ENCODE results near the gene RYR3.

RYR3 gene

DNA sequence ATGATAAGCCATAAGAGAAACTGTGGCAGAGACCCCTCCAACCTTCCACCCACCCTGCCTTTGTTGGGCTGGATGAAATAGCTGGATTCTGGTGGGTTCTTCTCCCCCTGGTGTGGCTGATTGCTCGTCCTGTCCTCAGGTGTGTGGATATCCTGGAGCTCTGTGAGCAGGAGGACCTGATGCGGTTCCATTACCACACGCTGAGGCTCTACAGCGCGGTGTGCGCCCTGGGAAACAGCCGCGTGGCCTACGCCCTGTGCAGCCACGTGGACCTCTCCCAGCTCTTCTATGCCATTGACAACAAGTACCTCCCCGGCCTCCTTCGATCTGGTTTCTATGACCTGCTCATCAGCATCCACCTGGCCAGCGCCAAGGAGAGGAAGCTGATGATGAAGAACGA, 351.2 kb downstream of the RYR3 start:
- no peak for DNase-seq

DNA sequence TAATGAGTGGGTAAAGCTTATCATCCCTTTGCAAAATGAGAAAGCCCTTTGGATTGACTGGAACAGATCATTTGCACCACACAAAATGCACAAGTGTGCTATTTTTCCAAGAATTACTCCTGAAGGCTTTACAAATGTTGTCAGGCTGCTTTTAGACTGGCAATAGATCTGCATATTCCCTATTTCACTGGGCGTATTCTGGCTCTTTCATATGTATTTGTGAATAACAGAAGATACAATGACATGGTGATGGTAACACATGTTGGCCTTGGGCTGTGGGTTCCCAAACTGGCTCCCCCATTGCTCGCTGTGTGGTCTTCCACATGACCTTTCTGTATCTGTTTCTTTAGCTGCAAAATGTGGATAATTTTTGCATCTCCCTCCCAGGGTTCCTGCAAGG, 354.2 kb downstream of the RYR3 start:
- no peak for DNase-seq

GRCh38 chr15:33670567-33670966, 359.8 kb downstream of the RYR3 start:
- DNase-seq, result no peak

DNA sequence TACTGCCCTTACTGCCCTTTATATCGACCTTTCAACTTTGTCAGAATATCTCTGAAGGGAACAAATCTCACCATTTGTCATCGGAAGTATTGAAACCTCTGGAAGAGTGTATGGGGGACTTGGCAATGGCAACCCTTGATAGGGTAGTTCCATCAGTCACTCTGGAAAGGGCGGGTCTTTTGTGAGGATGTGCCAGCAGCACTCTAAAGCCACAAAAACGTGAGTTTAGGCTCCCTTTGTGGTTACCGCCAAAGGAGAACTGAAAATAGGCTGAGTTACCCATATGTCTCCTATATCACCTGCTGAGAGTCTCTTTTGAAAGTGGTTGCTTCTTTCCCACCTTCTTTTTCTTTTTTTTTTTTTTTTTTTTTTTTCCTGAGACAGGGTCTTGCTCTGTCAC, 360.7 kb downstream of the RYR3 start:
- no peak for DNase-seq

GRCh38 chr15:33675246-33675645, 364.5 kb downstream of the RYR3 start:
- no peak for DNase-seq

DNA sequence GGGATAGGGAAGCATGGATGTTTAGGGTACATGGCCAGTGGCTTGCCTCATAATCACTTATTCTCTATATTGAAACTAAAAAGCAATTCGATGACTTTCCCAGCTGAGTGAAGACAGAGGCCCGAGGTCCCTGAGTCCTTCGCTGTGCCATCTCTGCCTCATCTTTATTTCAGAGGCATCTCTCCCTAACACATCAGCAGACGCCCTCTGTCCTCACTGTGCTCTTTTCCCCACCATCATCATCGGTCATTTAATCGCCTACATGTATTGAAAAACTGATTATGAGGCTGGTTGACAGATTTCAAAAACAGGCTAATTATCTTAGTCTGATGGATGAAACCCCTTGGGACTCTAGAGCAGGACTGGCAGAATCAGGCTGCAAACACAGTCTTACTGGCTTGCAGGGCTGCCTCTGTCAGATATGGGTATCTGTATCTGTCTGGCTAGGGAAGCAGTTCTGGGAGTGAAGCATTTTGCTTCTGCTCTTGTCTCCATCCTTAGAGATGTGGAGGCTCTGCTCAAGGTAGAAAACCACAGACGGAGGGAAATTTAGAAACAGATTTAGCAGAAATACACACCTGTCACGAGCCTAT, 366.6 kb downstream of the RYR3 start:
- no peak for DNase-seq

- DNase-seq, result no peak
Measured at GRCh38 chr15:33678176-33678575, 367.4 kb downstream of the RYR3 start.

- DNase-seq, result no peak
Measured at GRCh38 chr15:33678602-33679001, 367.8 kb downstream of the RYR3 start.

- no peak for DNase-seq
Measured at GRCh38 chr15:33679061-33679460, 368.3 kb downstream of the RYR3 start.

- DNase-seq, result no peak
Measured at GRCh38 chr15:33680336-33680735, 369.6 kb downstream of the RYR3 start.

DNA sequence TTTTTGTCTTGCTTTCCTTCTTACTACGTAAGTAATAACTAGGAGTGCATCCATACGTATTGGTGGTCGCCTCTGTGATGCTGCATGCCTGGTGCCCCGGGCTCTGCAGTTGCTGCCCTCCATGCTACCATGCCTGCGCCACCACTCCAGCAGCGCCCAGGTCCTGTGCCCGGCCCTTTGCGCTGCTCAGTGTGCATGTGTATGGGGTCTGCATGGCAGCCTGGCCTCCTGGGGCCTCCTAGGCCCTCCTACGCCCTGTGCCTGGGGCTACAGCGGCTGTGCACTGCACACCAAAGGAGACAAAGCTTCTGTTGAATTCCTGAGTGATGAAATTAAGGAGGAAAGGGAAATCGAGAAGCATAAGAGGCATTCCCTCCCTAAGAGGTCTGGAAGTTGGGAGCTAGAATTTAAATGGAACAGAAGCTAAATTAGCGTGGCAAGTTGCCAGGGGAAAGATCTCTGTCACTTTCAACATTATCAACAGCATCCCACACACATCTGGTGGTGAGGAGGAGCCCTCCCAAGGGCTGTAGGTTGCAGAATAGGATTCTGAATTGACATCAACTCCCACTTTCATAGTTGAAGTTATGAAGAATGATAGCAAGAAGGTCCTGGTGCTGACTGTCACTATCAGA, 382.5 kb downstream of the RYR3 start:
- no peak for DNase-seq

GRCh38 chr15:33698126-33698525, 387.4 kb downstream of the RYR3 start:
- DNase-seq, result no peak

- no peak for DNase-seq
Measured at GRCh38 chr15:33699145-33699544, 388.4 kb downstream of the RYR3 start.

DNA sequence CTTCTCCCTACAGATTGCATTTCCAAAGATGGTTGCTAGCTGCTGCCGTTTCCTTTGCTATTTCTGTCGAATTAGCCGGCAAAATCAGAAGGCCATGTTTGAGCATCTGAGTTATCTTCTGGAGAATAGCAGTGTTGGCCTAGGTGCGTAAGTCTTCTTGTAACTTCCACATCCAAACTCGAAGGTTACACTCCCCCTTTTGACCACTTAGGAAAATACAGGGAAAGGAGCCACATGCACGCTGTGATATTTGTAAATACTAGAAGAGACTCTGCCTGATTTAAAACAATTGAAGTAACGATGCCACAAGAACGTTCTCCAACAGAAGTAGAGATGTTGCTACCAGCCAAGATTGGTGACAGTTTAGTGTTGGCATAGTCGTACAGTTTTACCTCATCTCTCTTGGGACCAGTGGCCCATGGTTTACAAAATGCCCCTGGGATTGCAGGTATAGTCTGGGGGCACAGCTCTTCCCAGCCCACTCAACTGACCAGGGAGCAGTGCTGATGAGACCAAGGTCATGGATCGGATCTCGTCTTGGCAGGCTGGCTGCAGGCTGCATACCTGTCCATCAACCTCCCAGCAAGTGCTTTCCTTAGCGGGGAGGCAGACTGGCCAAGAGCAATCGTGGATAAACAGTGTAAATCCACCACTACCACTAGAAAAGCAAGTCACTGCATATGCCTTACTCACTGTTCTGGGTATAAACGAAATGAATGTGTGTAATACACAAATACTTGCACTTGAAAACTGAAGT, 389.1 kb downstream of the RYR3 start:
- DNase-seq, result no peak

GRCh38 chr15:33700695-33701303, 390.0 kb downstream of the RYR3 start:
- peak; percentile 16 for DNase-seq

- DNase-seq, result no peak
Measured at GRCh38 chr15:33701304-33701696, 390.5 kb downstream of the RYR3 start.

DNA sequence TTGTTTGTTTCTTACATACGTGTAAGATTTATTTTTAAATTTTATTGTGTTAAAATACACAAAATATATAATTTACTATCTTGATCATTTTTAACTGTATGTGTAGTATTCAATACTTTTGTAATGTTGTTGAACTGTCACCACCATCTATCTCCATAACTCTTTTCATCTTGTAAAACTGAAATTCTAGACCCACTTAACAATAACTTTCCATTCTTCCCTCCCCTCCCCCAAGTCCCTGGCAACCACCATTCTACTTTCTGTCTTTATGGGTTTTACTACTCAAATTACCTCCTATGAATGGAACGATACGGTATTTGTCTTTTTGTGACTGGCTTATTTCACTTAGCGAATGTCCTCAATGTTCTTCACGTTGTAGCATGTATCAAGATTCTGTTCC, 395.4 kb downstream of the RYR3 start:
- DNase-seq, result no peak

DNA sequence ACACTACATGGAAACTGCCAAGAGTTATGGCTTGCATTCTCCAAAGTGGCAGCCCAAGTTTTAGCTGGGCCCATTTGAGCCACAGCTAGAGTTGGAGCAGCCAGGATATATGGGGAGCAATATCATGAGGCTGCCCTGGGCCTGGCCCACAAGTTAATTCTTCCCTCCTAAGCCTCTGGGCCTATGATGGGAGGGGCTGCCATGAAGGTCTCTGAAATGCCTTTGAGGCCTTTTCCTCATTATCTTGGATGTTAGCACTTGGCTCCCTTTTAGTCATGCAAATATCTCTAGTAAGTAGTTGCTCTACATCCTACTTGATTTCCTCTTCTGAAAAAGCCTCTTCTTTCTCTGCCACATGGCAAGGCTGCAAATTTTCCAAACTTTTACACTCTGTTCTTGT, 400.0 kb downstream of the RYR3 start:
- no peak for DNase-seq

DNA sequence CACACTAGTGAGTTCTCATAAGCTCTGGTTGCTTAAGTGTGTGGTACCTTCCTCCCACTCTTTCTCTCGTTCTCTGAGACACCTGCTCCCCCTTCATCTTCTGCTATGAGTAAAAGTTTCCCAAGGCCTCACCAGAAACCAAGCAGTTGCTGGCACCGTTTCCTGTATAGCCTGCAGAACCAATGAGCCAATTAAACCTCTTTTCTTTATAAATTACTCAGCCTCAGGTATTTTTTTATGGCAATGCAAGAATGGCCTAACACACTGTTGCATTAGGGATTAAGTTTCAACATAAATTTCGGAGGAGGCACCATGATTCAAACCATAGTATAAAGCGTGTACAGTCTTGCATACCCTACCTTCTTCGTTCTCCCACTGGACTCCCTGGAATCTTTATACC, 405.3 kb downstream of the RYR3 start:
- DNase-seq, result no peak

DNA sequence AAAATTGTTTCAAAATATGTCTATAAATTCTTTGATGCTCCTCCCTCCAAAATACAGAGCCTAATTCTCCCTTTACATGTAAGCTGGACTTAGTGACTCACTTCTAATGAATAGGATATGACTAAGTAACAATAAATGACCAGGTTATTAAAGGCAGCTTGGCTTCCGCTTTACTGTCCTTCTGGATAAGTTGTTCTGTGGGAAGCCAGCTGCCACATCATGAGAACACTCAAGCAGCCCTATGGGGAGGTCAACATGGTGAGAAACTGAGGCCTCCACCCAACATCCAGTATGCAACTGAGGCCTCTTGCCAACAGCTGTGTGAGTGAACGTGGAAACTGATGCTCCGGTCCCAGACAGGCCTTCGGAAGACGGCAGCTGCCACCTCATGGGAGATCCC, 410.2 kb downstream of the RYR3 start:
- no peak for DNase-seq

DNA sequence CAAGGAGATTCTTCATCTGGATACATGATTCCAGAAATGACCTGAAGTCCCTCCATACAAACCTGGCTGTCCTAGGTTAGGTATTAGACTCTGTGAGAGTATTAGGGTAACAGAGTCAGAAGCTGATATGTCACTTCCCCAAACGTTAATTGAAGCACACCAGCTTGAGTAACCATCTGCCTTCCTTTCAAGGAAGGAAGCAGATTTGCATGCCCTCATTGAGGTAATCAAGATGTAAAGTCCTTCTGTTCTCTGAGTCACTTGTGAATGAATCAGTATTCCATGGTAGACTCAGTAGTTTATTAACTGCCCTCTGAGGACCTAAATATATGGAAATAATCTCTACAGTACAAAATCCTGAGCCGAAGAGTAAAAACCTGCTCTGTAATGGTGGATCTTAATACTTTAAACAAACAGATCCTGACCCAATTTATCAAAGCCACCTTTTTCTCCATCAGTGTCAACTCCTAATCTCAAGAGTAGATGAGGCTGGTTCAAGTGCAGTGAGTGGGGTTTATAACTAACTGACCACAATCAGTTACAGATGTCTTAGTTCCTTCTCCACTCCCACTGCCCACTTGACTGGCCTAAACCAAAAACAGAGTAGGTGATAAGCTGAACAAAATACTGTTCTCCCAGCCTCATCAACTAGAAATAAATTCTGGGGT, 411.4 kb downstream of the RYR3 start:
- no peak for DNase-seq

DNA sequence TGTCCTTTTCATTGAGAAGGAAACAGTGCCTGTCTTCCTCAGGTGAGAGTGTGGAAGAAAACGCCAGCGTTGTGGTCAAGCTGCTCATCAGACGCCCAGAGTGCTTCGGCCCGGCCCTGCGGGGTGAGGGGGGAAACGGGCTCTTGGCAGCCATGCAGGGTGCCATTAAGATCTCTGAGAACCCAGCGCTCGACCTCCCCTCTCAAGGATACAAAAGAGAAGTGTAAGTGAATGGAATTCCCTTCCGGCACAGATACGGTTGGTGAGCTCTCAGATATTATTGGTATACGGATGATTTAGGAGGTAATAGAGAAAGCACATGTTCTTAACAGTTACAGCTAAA, 411.9 kb downstream of the RYR3 start:
- DNase-seq, result no peak

DNA sequence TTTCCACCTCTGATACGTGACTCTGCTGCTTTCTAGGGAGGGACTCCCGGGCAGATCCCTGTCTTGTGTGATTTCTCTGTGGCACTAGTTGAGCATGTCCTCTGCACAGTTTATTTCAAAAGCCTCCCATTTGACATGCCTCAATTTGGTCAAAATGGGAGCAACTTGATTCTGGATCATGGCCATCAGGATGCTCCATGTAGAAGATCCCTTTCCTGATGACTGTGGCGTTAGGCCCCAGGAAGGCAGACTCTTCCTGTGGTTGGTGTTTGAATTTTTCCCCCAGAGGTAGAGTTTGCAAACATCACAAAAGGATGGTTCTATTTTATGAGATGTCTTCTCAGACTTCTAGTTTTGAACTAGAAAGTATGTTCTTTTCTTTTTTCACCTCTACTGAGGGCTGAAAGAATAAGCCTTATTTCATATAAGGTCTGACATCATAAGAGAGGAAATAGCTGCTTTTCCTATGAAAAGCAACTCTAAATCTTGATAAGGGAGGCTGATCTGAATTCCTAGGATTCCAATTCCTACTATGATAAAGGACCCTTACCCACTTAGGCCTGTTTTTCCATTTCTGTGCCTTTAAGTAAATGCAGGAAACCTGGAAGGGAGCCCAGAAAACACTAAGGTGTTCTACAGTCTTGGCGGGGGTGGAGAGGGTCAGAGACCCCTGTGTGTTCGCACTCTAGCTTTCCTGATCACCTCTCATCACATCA, 413.7 kb downstream of the RYR3 start:
- DNase-seq, result no peak

Data from GOT3 (cell line).